K562 (cell line): ENCODE data around the gene OVOL1. TPM values are rescaled to one million over a fixed set of nuclear protein-coding genes. Genes with fewer than 3 reads are reported as not detected.

Experiments used
- ATAC-seq: fragments of 200-7000 bp; cut with Tn5 transposase; 3 replicates; pipeline ENCODE4 v1.9.1; 2020; ENCODE audit warnings: moderate library complexity
- BruUV-seq: library from RNA; stranded (reverse); fragments of 400-500 nt; replicated peaks from 2 replicates; lab custom pipeline; 2021; lab: Mats Ljungman, UMichigan
- CTCF ChIA-PET: fragments of 300-600 bp; formaldehyde crosslinking; extraction: SDS; loops from one replicate; lab custom pipeline; 2021; ENCODE audit warnings: low intra/inter-chr PET ratio; lab: Yijun Ruan, JAX
- POLR2A ChIA-PET: fragments of 300-600, 350-650 bp; sonication (Branson Sonifier 250); formaldehyde crosslinking; extraction: SDS; loops from one replicate; lab custom pipeline; 2021; ENCODE audit warnings: antibody characterized with exemption, inconsistent platforms; lab: Yijun Ruan, JAX
- DNase-seq, 4 experiments: peaks; one replicate each; pipeline versions ENCODE4 v3.0.0 to v3.0.0-alpha.2; 2011 to 2018; ENCODE audit warnings: low spot score in 3 of 4, mixed read lengths in 3 of 4; ENCODE audit errors: extremely low read depth in 1 of 4
- FAIRE-seq: peaks from 2 replicates; lab custom pipeline; 2011; peaks lifted over from hg19 to GRCh38; lab: Jason Lieb, UNC
- H2AFZ ChIP-seq: 2 replicates; pipeline ENCODE4 v1.6.0; 2011; ENCODE audit warnings: low read depth, low read length, control low read depth, inconsistent platforms
- H3K27ac ChIP-seq: fragments of 200-600 bp; 3 replicates; pipeline ENCODE4 v1.8.0; 2011; ENCODE audit warnings: low read depth, mild to moderate bottlenecking, control low read depth, inconsistent platforms, low read length, moderate library complexity, mixed read lengths; ENCODE audit errors: extremely low read depth
- H3K27me3 ChIP-seq, 2 experiments: fragments of 300-600 bp in 1 of 2; 2 replicates in 1 of 2; 3 replicates in 1 of 2; pipeline versions ENCODE4 v1.6.0 to v1.8.0; 2011; ENCODE audit warnings: inconsistent platforms in 2 of 2, low read length in 2 of 2, mild to moderate bottlenecking in 1 of 2, mixed read lengths in 1 of 2, moderate library complexity in 1 of 2; ENCODE audit not compliant: control insufficient read depth in 2 of 2, insufficient read depth in 2 of 2
- H3K36me3 ChIP-seq: fragments of 300-600 bp; 3 replicates; pipeline ENCODE4 v1.8.0; 2011; ENCODE audit warnings: mild to moderate bottlenecking, low read length, inconsistent platforms; ENCODE audit not compliant: control insufficient read depth, insufficient read depth
- H3K4me1 ChIP-seq, 2 experiments: fragments of 200-600 bp in 1 of 2; replicated peaks in 1 of 2; 2 replicates in 1 of 2; 3 replicates in 1 of 2; pipeline versions ENCODE4 v1.5.1 to v1.8.0; 2011; ENCODE audit warnings: inconsistent platforms in 2 of 2, low read length in 2 of 2, mild to moderate bottlenecking in 1 of 2, mixed read lengths in 1 of 2, moderate library complexity in 1 of 2; ENCODE audit not compliant: control insufficient read depth in 2 of 2, insufficient read depth in 2 of 2
- H3K4me2 ChIP-seq: 2 replicates; pipeline ENCODE4 v1.6.1; 2011; ENCODE audit warnings: low read length, control low read depth, inconsistent platforms, mixed read lengths; ENCODE audit not compliant: insufficient read depth
- H3K4me3 ChIP-seq: fragments of 200-600 bp; sonication (generic), shearing (Covaris generic); 2 replicates; pipeline ENCODE4 v1.5.1; 2016; ENCODE audit warnings: control low read depth, inconsistent platforms
- H3K79me2 ChIP-seq: fragments of 200-600 bp; 3 replicates; pipeline ENCODE4 v1.8.0; 2011; ENCODE audit warnings: low read length, inconsistent platforms; ENCODE audit not compliant: control insufficient read depth, insufficient read depth
- H3K9ac ChIP-seq, 2 experiments: 2 replicates each; pipeline versions ENCODE4 v1.6.0 to v1.6.1; 2011; ENCODE audit warnings: low read depth in 2 of 2, low read length in 2 of 2, control low read depth in 1 of 2, inconsistent platforms in 1 of 2, mild to moderate bottlenecking in 1 of 2, mixed read lengths in 1 of 2; ENCODE audit not compliant: insufficient read depth in 1 of 2
- H3K9me1 ChIP-seq: one replicate; pipeline ENCODE4 v1.6.0; 2011; ENCODE audit warnings: inconsistent platforms, mild to moderate bottlenecking, low read length, moderate library complexity; ENCODE audit not compliant: control insufficient read depth, insufficient read depth
- H3K9me3 ChIP-seq: replicated peaks from 2 replicates; pipeline ENCODE4 v1.5.1; 2011; ENCODE audit warnings: low read depth, low read length, inconsistent platforms; ENCODE audit not compliant: control insufficient read depth, insufficient read depth
- H4K20me1 ChIP-seq: replicated peaks from 2 replicates; pipeline ENCODE4 v1.6.1; 2011; ENCODE audit warnings: low read length, inconsistent platforms, mixed read lengths; ENCODE audit not compliant: control insufficient read depth, insufficient read depth
- BHLHE40 ChIP-seq: IDR thresholded peaks from 2 replicates; pipeline ENCODE4 v1.6.1; 2011; ENCODE audit warnings: low read length, improper control_type of control experiment
- ELF2 ChIP-seq: fragments of 250-450 bp; sonication (Bioruptor Pico); IDR thresholded peaks from 2 replicates; pipeline ENCODE4 v1.5.0; 2021; ENCODE audit warnings: mild to moderate bottlenecking
- MAFG ChIP-seq: fragments of 450-650 bp; conservative IDR thresholded peaks from 2 replicates; pipeline ENCODE4 v1.6.1; 2016; ENCODE audit warnings: missing genetic modification characterization, missing compliant biosample characterization
- TEAD4 ChIP-seq, 2 experiments: sonication (generic) in 1 of 2; formaldehyde crosslinking in 1 of 2; IDR thresholded peaks; 2 replicates each; pipeline versions ENCODE4 v1.6.1 to v1.8.0; 2012 to 2022; ENCODE audit warnings: borderline replicate concordance in 1 of 2, inconsistent platforms in 1 of 2, low read length in 1 of 2, mild to moderate bottlenecking in 1 of 2, missing genetic modification reagents in 1 of 2
- THRAP3 ChIP-seq: fragments of 450-650 bp; IDR thresholded peaks from 2 replicates; pipeline ENCODE4 v1.6.1; 2016; ENCODE audit warnings: mild to moderate bottlenecking, inconsistent platforms, borderline replicate concordance
- ZNF277 ChIP-seq: fragments of 250-450 bp; sonication (Bioruptor Pico); IDR thresholded peaks from 2 replicates; pipeline ENCODE4 v1.8.0; 2022; ENCODE audit warnings: inconsistent platforms, mild to moderate bottlenecking, moderate library complexity, borderline replicate concordance
- ZNF282 ChIP-seq: sonication (generic); formaldehyde crosslinking; IDR thresholded peaks from 2 replicates; pipeline ENCODE4 v1.8.1; 2023; ENCODE audit warnings: missing genetic modification reagents
- ZNF407 ChIP-seq: fragments of 450-650 bp; IDR thresholded peaks from 2 replicates; pipeline ENCODE4 v1.6.1; 2016; ENCODE audit warnings: low read depth
- ZNF655 ChIP-seq: fragments of 250-450 bp; sonication (Bioruptor Pico); IDR thresholded peaks from 2 replicates; pipeline ENCODE4 v1.5.0; 2021
- WGBS: fragments of 100-300 bp; shearing (Covaris generic); methylation state at CpG from one replicate; pipeline ENCODE4 v1.1.6; 2016; ENCODE audit warnings: low coverage, mixed read lengths; ENCODE audit not compliant: insufficient coverage; ENCODE audit errors: missing lambda C conversion rate; 5-methylcytosine and 5-hydroxymethylcytosine counted together
- in situ Hi-C: fragments of 300-500 bp; cut with MboI; formaldehyde crosslinking; loops from 4 replicates; pipeline ENCODE4 v1.15.0; 2018; ENCODE audit warnings: inconsistent platforms, mixed read lengths
- intact Hi-C: fragments of 100-400 bp; cut with micrococcal nuclease; formaldehyde crosslinking; loops from 2 replicates; pipeline ENCODE4 v1.14.2; 2022
- polyA plus RNA-seq, 8 experiments: library from polyadenylated mRNA; depleted of rRNA in 4 of 8; stranded (reverse) in 5 of 8; unstranded in 3 of 8; fragments of >200 nt; fragmentation: Nextera tagmentation in 2 of 8; fragmentation: Illumina TruSeq in 1 of 8; extraction: Ambion mirVana in 2 of 8; extraction: Trizol in 1 of 8; gene quantifications; 2 replicates each; pipeline versions ENCODE4 v1.2.1 to v1.2.3, GENCODE V29; 2011 to 2014; ENCODE audit warnings: inconsistent platforms in 1 of 8, missing spikeins in 1 of 8
- total RNA-seq, 7 experiments: library from RNA; depleted of rRNA in 6 of 7; stranded (reverse); fragments of >200 nt in 6 of 7; fragmentation: Illumina TruSeq in 2 of 7; extraction: Trizol in 2 of 7; gene quantifications; 2 replicates each; pipeline versions ENCODE4 v1.2.1 to v1.2.3, GENCODE V29; 2011 to 2021; ENCODE audit warnings: low replicate concordance in 1 of 7
- TF ChIP-seq, protein P1 (sequence below): sonication (generic); formaldehyde crosslinking; IDR thresholded peaks from 2 replicates; pipeline ENCODE4 v1.8.0; 2022; ENCODE audit warnings: mild to moderate bottlenecking, low read depth, missing genetic modification reagents

The OVOL1 gene
- total and polyA plus RNA-seq, 9 of the 15 experiments (the other 6 are each of a cell fraction or from before 2014, with no cell fraction given): 0.09 TPM; not detected in 8

- in situ Hi-C loops: no loop called here
- no peak for TF ChIP-seq THRAP3
- TF ChIP-seq, protein P1, sequence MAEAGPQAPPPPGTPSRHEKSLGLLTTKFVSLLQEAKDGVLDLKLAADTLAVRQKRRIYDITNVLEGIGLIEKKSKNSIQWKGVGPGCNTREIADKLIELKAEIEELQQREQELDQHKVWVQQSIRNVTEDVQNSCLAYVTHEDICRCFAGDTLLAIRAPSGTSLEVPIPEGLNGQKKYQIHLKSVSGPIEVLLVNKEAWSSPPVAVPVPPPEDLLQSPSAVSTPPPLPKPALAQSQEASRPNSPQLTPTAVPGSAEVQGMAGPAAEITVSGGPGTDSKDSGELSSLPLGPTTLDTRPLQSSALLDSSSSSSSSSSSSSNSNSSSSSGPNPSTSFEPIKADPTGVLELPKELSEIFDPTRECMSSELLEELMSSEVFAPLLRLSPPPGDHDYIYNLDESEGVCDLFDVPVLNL (CRISPR knock-in tag): no peak
- no peak for TF ChIP-seq ELF2 (CRISPR knock-in tag)
- TF ChIP-seq ZNF655: no peak
- no peak for TF ChIP-seq TEAD4 (IDR thresholded peaks at IDR 0.05; ENCODE audit: low read length)
- no peak for TF ChIP-seq TEAD4 (CRISPR knock-in tag; IDR thresholded peaks at IDR 0.05; ENCODE audit: borderline replicate concordance)
- no peak for TF ChIP-seq ZNF282 (CRISPR knock-in tag)
- no peak for TF ChIP-seq MAFG
- no peak for TF ChIP-seq BHLHE40
- TF ChIP-seq ZNF407: no peak
- TF ChIP-seq ZNF277 (CRISPR knock-in tag): no peak
These were observed 41.8 kb upstream of the OVOL1 start for GRCh38 chr11:65745049-65745448.

More at GRCh38 chr11:65745049-65745448, 41.8 kb upstream of the OVOL1 start:
- FAIRE-seq: no peak
- no peak for DNase-seq
- no peaks in the 10 kb centered on the region for H3K9me1 ChIP-seq
- H3K4me2 ChIP-seq: no peak overlapping the region
- no peak overlapping the region for H3K4me3 ChIP-seq
- POLR2A ChIA-PET: interaction anchor here (0.6 to 1.4 kb wide), 6 partner anchors 9 to 489 kb away, joined by 3 to 4 read pairs (median 3); no protein-coding TSS in a partner anchor
- 45% methylated on average over 17 of the region's 17 CpGs for WGBS
- ATAC-seq: peak; percentile 16; the same call in 2 of the 3 replicates
- CTCF ChIA-PET: interaction anchor here (0.5 to 1.2 kb wide), 2 partner anchors 11 to 24 kb away, joined by 3 to 5 read pairs; no protein-coding TSS in a partner anchor
- no TSS peak for BruUV-seq
- no peaks in the 10 kb centered on the region for H3K79me2 ChIP-seq
- 0 out of 2 replicates have a peak overlapping the region, but pooled peaks have one; percentile 38 for H2AFZ ChIP-seq
- intact Hi-C loops: no loop called here
- no peaks in the 10 kb centered on the region for H4K20me1 ChIP-seq
- no peak overlapping the region for H3K27ac ChIP-seq
- no peak overlapping the region for H3K9ac ChIP-seq
- peaks cover 13 to 27% of the 10 kb centered on the region in 2 experiments; a peak in 4 of 5 replicates for H3K27me3 ChIP-seq
- H3K36me3 ChIP-seq: no peaks in the 10 kb centered on the region
- peaks cover 4 to 15% of the 10 kb centered on the region in 2 experiments; a peak in 3 of 5 replicates for H3K4me1 ChIP-seq
- no peaks in the 10 kb centered on the region; the same call in 1 of the 2 replicates for H3K9me3 ChIP-seq
